Naive thymus-derived CD4-positive, alpha-beta T cell (primary cell): ENCODE measurements around the gene CAPN1. TPM values are rescaled to one million over a fixed set of nuclear protein-coding genes. Genes with fewer than 3 reads are reported as not detected.

Source experiments
- ATAC-seq: fragments of 150-1000 bp; cut with Tn5 transposase; 2 replicates; pipeline ENCODE4 v1.10.0; 2021; ENCODE audit warnings: mild to moderate bottlenecking, moderate library complexity
- CTCF ChIA-PET: fragments of 350-600 bp; sonication (Branson Sonifier 250); formaldehyde crosslinking; loops from one replicate; lab custom pipeline; 2021; ENCODE audit warnings: antibody characterized with exemption; lab: Charles Lee
- POLR2A ChIA-PET: fragments of 350-600 bp; sonication (Branson Sonifier 250); formaldehyde crosslinking; loops from one replicate; lab custom pipeline; 2021; ENCODE audit warnings: antibody characterized with exemption, inconsistent platforms; lab: Charles Lee
- DNase-seq, 9 donors: peaks; one replicate each; pipeline versions ENCODE4 v3.0.0 to v3.0.0-alpha.2; 2020 to 2022; ENCODE audit warnings: mixed read lengths in 1 of 9
- H3K27ac ChIP-seq: one replicate; pipeline ENCODE4 v1.7.0; 2013; ENCODE audit warnings: mild to moderate bottlenecking, low read depth, low read length, moderate library complexity
- H3K27me3 ChIP-seq, 2 donors: one replicate each; pipeline ENCODE4 v1.7.0; 2013; ENCODE audit warnings: low read length in 2 of 2, mild to moderate bottlenecking in 2 of 2, moderate library complexity in 2 of 2; ENCODE audit not compliant: control insufficient read depth in 2 of 2, insufficient read depth in 2 of 2
- H3K36me3 ChIP-seq, 3 experiments: 1 replicate in 2 of 3; 2 replicates in 1 of 3; pipeline ENCODE4 v1.7.0; 2013; ENCODE audit warnings: low read length in 3 of 3, mild to moderate bottlenecking in 3 of 3, moderate library complexity in 1 of 3; ENCODE audit not compliant: insufficient read depth in 3 of 3, control insufficient read depth in 2 of 3
- H3K4me1 ChIP-seq, 2 donors: one replicate each; pipeline ENCODE4 v1.7.0; 2013; ENCODE audit warnings: low read length in 2 of 2, mild to moderate bottlenecking in 2 of 2, moderate library complexity in 1 of 2; ENCODE audit not compliant: control insufficient read depth in 2 of 2, insufficient read depth in 2 of 2
- H3K4me3 ChIP-seq: 2 replicates; pipeline ENCODE4 v1.7.0; 2013; ENCODE audit warnings: mild to moderate bottlenecking, low read length
- H3K9me3 ChIP-seq, 3 experiments: 1 replicate in 2 of 3; 2 replicates in 1 of 3; pipeline ENCODE4 v1.7.0; 2013; ENCODE audit warnings: low read length in 3 of 3; ENCODE audit not compliant: control insufficient read depth in 2 of 3
- H3K27ac Mint-ChIP-seq, 9 donors: one replicate each; pipeline ENCODE4 v1.8.0; 2020 to 2022; ENCODE audit warnings: mixed read lengths in 9 of 9, mild to moderate bottlenecking in 8 of 9, moderate library complexity in 5 of 9, inconsistent platforms in 2 of 9
- H3K27me3 Mint-ChIP-seq, 5 donors: one replicate each; pipeline ENCODE4 v1.8.0; 2021 to 2022; ENCODE audit warnings: mixed read lengths in 5 of 5, mild to moderate bottlenecking in 1 of 5
- H3K36me3 Mint-ChIP-seq, 5 donors: one replicate each; pipeline ENCODE4 v1.8.0; 2020 to 2022; ENCODE audit warnings: mixed read lengths in 5 of 5, mild to moderate bottlenecking in 3 of 5, inconsistent platforms in 1 of 5
- H3K4me1 Mint-ChIP-seq, 7 donors: one replicate each; pipeline ENCODE4 v1.8.0; 2020 to 2022; ENCODE audit warnings: mixed read lengths in 7 of 7, mild to moderate bottlenecking in 3 of 7, inconsistent platforms in 1 of 7
- H3K4me3 Mint-ChIP-seq, 10 donors: one replicate each; pipeline ENCODE4 v1.8.0; 2020 to 2022; ENCODE audit warnings: mild to moderate bottlenecking in 10 of 10, mixed read lengths in 10 of 10, moderate library complexity in 6 of 10, inconsistent platforms in 2 of 10
- H3K9me3 Mint-ChIP-seq, 11 donors: one replicate each; pipeline ENCODE4 v1.8.0; 2020 to 2022; ENCODE audit warnings: mixed read lengths in 11 of 11, mild to moderate bottlenecking in 4 of 11, inconsistent platforms in 1 of 11, moderate library complexity in 1 of 11
- intact Hi-C, 2 donors: fragments of 100-400 bp; cut with micrococcal nuclease; formaldehyde crosslinking; loops; one replicate each; pipeline ENCODE4 v1.15.1; 2023
- polyA plus RNA-seq, 2 donors: library from polyadenylated mRNA; unstranded; fragments of 300-500 nt; fragmentation: Illumina TruSeq; gene quantifications; one replicate each; pipeline ENCODE4 v1.2.3, GENCODE V29; 2021
- total RNA-seq, 6 experiments: library from RNA in 5 of 6; stranded (reverse) in 5 of 6; gene quantifications; 1 replicate in 5 of 6; 2 replicates in 1 of 6; pipeline ENCODE4 v1.2.3 and lab custom pipeline; 2021 to 2026

Gene CAPN1
- total and polyA plus RNA-seq, 7 experiments from 2014 or later = 73.1 to 195 (median 99.8) TPM

- ATAC-seq (no peak), DNase-seq (no peak)
- H3K36me3 ChIP-seq = no peaks in the 10 kb centered on the region
- H3K4me1 Mint-ChIP-seq = no peaks in the 10 kb centered on the region
- intact Hi-C loops = loop anchor here in 1 of 2 donors (2.0 kb wide), 1 partner anchor 47 kb away; no protein-coding TSS in a partner anchor
- H3K27ac Mint-ChIP-seq = no peak overlapping the region
- no peak overlapping the region for H3K4me3 Mint-ChIP-seq
- no peak overlapping the region for H3K27ac ChIP-seq
- H3K4me1 ChIP-seq = no peaks in the 10 kb centered on the region
- no peaks in the 10 kb centered on the region for H3K9me3 Mint-ChIP-seq
- POLR2A ChIA-PET = interaction anchor here (1.2 kb wide), 1 partner anchor 21 kb away, joined by 3 read pairs; no protein-coding TSS in a partner anchor
- no peaks in the 10 kb centered on the region for H3K9me3 ChIP-seq
- peaks cover 0 to 8% (median 0%) of the 10 kb centered on the region in 5 donors for H3K27me3 Mint-ChIP-seq
- CTCF ChIA-PET = interaction anchor here (1.1 to 1.5 kb wide), 2 partner anchors 14 to 64 kb away, joined by 4 read pairs; no protein-coding TSS in a partner anchor
- H3K36me3 Mint-ChIP-seq = no peaks in the 10 kb centered on the region
- no peaks in the 10 kb centered on the region for H3K27me3 ChIP-seq
- H3K4me3 ChIP-seq = no peak overlapping the region
These were observed 69.7 kb downstream of the CAPN1 start for GRCh38 chr11:65251476-65251875.

- Mint-ChIP-seq H3K4me1 (peaks cover 0 to 10% (median 9%) of the 10 kb centered on the region in 7 donors), H3K27ac (no peak overlapping the region), H3K9me3 (no peaks in the 10 kb centered on the region), H3K27me3 (peaks cover 0 to 5% (median 0%) of the 10 kb centered on the region in 5 donors), H3K4me3 (no peak overlapping the region), H3K36me3 (no peaks in the 10 kb centered on the region)
- ATAC-seq = no peak
- Histone ChIP-seq H3K27ac (no peak overlapping the region), H3K4me3 (no peak overlapping the region), H3K27me3 (no peaks in the 10 kb centered on the region), H3K4me1 (peaks cover 0 to 4% of the 10 kb centered on the region in 2 donors), H3K36me3 (no peaks in the 10 kb centered on the region), H3K9me3 (no peaks in the 10 kb centered on the region)
- ChIA-PET CTCF (no interaction called here), POLR2A (interaction anchor here (0.7 kb wide), 1 partner anchor 13 kb away, joined by 4 read pairs; no protein-coding TSS in a partner anchor)
- intact Hi-C loops = no loop called here
- no peak for DNase-seq
These were observed 73.0 kb downstream of the CAPN1 start for GRCh38 chr11:65254724-65255123.

- Histone ChIP-seq H3K9me3 (no peaks in the 10 kb centered on the region), H3K36me3 (peaks cover 0 to 4% (median 0%) of the 10 kb centered on the region in 3 experiments), H3K27ac (peak overlapping the region; percentile 24), H3K4me1 (peaks cover 9 to 18% of the 10 kb centered on the region in 2 donors), H3K27me3 (no peaks in the 10 kb centered on the region), H3K4me3 (no peak overlapping the region)
- Mint-ChIP-seq H3K4me3 (peak overlapping the region in 3 of 10 donors; percentile 9 to 56 (median 45)), H3K27ac (peak overlapping the region in 5 of 9 donors; percentile 16 to 85 (median 65)), H3K4me1 (peaks cover 10 to 40% (median 32%) of the 10 kb centered on the region in 7 donors), H3K36me3 (no peaks in the 10 kb centered on the region), H3K9me3 (peaks cover 0 to 5% (median 0%) of the 10 kb centered on the region in 11 donors), H3K27me3 (peaks cover 0 to 7% (median 0%) of the 10 kb centered on the region in 5 donors)
- ChIA-PET CTCF (no interaction called here), POLR2A (interaction anchor here (1.4 kb wide), 2 partner anchors 125 to 137 kb away, joined by 3 to 4 read pairs; partner anchors contain the start of genes FAU, MRPL49 and SYVN1)
- intact Hi-C loops = no loop called here
- no peak for DNase-seq
- no peak for ATAC-seq
These were observed 77.3 kb downstream of the CAPN1 start for GRCh38 chr11:65258988-65259387.

- peaks cover 0 to 5% (median 0%) of the 10 kb centered on the region in 11 donors for H3K9me3 Mint-ChIP-seq
- peaks cover 0 to 2% (median 0%) of the 10 kb centered on the region in 5 donors for H3K27me3 Mint-ChIP-seq
- Histone ChIP-seq H3K9me3 (no peaks in the 10 kb centered on the region), H3K4me1 (peaks cover 9 to 18% of the 10 kb centered on the region in 2 donors), H3K4me3 (no peak overlapping the region), H3K27me3 (no peaks in the 10 kb centered on the region), H3K27ac (no peak overlapping the region), H3K36me3 (peaks cover 0 to 4% (median 0%) of the 10 kb centered on the region in 3 experiments)
- H3K4me3 Mint-ChIP-seq = peak overlapping the region in 4 of 10 donors; percentile 91 to 93 (median 92)
- peak overlapping the region in 7 of 9 donors; percentile 62 to 98 (median 97) for H3K27ac Mint-ChIP-seq
- ChIA-PET CTCF (no interaction called here), POLR2A (interaction anchor here (1.4 to 1.8 kb wide), 2 partner anchors 10 to 138 kb away, joined by 3 to 6 read pairs; partner anchors contain the start of genes FAU and MRPL49)
- ATAC-seq (no peak), DNase-seq (no peak)
- peaks cover 14 to 52% (median 42%) of the 10 kb centered on the region in 7 donors for H3K4me1 Mint-ChIP-seq
- H3K36me3 Mint-ChIP-seq = peaks cover 0 to 7% (median 4%) of the 10 kb centered on the region in 5 donors
- intact Hi-C loops = loop anchor here (2.0 to 10.0 kb wide), 3 partner anchors 220 to 1004 kb away; partner anchors contain the start of genes ESRRA (in 1 of the 2), RAB1B (in 1 of the 2) and SAC3D1 (in 1 of the 2)
These were observed 78.6 kb downstream of the CAPN1 start for GRCh38 chr11:65260302-65260701.

GRCh38 chr11:65260756-65261590 is 79.2 kb downstream of the CAPN1 start:
- Mint-ChIP-seq H3K4me1 (peaks cover 17 to 58% (median 46%) of the 10 kb centered on the region in 7 donors), H3K27ac (peak overlapping the region; percentile 91 to 98 (median 97)), H3K27me3 (peaks cover 0 to 2% (median 0%) of the 10 kb centered on the region in 5 donors), H3K36me3 (peaks cover 0 to 9% (median 4%) of the 10 kb centered on the region in 5 donors), H3K4me3 (peak overlapping the region; percentile 83 to 95 (median 92)), H3K9me3 (peaks cover 0 to 5% (median 0%) of the 10 kb centered on the region in 11 donors)
- intact Hi-C loops = loop anchor here (1.0 to 10.0 kb wide), 9 partner anchors 53 to 1004 kb away; partner anchors contain the start of genes CDC42EP2 (in 1 of the 2), ESRRA (in 1 of the 2), FAU (in 1 of the 2) and MRPL49 (in 1 of the 2)
- Histone ChIP-seq H3K4me3 (peak overlapping the region; percentile 88), H3K4me1 (peaks cover 9 to 18% of the 10 kb centered on the region in 2 donors), H3K27ac (peak overlapping the region; percentile 88), H3K36me3 (peaks cover 0 to 4% (median 0%) of the 10 kb centered on the region in 3 experiments), H3K9me3 (no peaks in the 10 kb centered on the region), H3K27me3 (no peaks in the 10 kb centered on the region)
- ChIA-PET POLR2A (interaction anchor here (0.9 to 2.2 kb wide), 12 partner anchors 10 to 354 kb away, joined by 3 to 14 read pairs (median 4); partner anchors contain the start of genes CAPN1, DPF2, FAU and MALAT1), CTCF (no interaction called here)
- ATAC-seq = no peak
- no peak for DNase-seq
